H1 (cell line): ENCODE data around the gene SLC23A2. TPM values are rescaled to one million over a fixed set of nuclear protein-coding genes. Genes with fewer than 3 reads are reported as not detected.

Source experiments
- ATF2 ChIP-seq: IDR thresholded peaks from 2 replicates; pipeline ENCODE4 v1.6.1; 2012; ENCODE audit warnings: low read length, inconsistent platforms
- BCL11A ChIP-seq, 2 experiments: IDR thresholded peaks; one replicate each; pipeline ENCODE4 v1.6.1; 2011; ENCODE audit warnings: low read depth in 2 of 2, low read length in 2 of 2, mild to moderate bottlenecking in 2 of 2
- CTCF ChIP-seq, 3 experiments: IDR thresholded peaks; 1 replicate in 2 of 3; 2 replicates in 1 of 3; pipeline versions ENCODE4 v1.5.1 to v1.6.1; 2011; ENCODE audit warnings: low read length in 3 of 3, mild to moderate bottlenecking in 3 of 3, inconsistent platforms in 2 of 3, low read depth in 1 of 3, moderate library complexity in 1 of 3; ENCODE audit not compliant: insufficient read depth in 1 of 3; ENCODE audit errors: control extremely low read depth in 1 of 3
- TBP ChIP-seq: IDR thresholded peaks from 2 replicates; pipeline ENCODE4 v1.6.1; 2011; ENCODE audit warnings: low read depth, low read length, improper control_type of control experiment
- USF2 ChIP-seq: IDR thresholded peaks from 2 replicates; pipeline ENCODE4 v1.6.1; 2011; ENCODE audit warnings: low read length, improper control_type of control experiment
- polyA plus RNA-seq, 7 experiments: library from polyadenylated mRNA; depleted of rRNA in 3 of 7; stranded (reverse) in 5 of 7; unstranded in 2 of 7; fragments of >200 nt in 5 of 7; fragments of 200-250 nt in 2 of 7; gene quantifications; 1 replicate in 5 of 7; 2 replicates in 1 of 7; 4 replicates in 1 of 7; pipeline versions ENCODE4 v1.2.1 to v1.2.3, GENCODE V29; 2011 to 2013; ENCODE audit warnings: missing spikeins in 2 of 7, mixed read lengths in 2 of 7
- total RNA-seq: library from RNA; stranded (reverse); fragmentation: NEBNext Ultra II Directional; extraction: Animal tissue kit (Norgen Biotek cat#: 25700); gene quantifications from 2 replicates; pipeline ENCODE4 v1.2.1, GENCODE V29; 2021

SLC23A2 gene
- total and polyA plus RNA-seq, 2 of the 8 experiments (the other 6 are each of a cell fraction or from before 2014, with no cell fraction given) = 17.0 to 18.6 TPM

DNA sequence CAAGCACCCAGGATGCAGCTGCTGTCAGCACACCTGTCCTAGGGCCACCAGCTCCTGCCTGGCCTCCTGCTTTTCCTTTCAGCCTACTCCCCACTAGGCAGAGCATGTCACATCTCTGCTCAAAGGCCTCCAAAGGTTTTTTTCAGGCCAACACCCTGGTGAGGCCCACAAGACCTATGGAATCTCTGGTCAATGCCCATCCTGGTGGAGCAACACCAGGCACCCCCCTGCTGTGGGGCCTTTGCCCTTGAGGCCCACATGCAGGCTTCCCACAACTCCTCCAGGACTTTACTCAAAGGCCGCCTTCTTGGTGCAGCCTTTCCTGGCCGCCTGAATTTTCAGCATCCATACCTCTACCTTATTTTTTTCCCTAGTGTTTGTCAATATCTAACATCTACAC, 76.9 kb downstream of the SLC23A2 start (continued):
- TF ChIP-seq CTCF (IDR thresholded peaks at IDR 0.05; ENCODE audit: control extremely low read depth in 1 of 3, insufficient read depth in 1 of 3, low read depth in 1 of 3, low read length in 3 of 3) (no peak), TBP (no peak), BCL11A (IDR thresholded peaks at IDR 0.05; ENCODE audit: low read depth in 2 of 2, low read length in 2 of 2) (no peak), USF2 (no peak), ATF2 (no peak)
- TF ChIP-seq, all 59 proteins: peak for 0
